ENCODE data around the gene ELF2.
"Not testable (repeated sequence)": the region's sequence is repeated elsewhere in the genome, so short reads cannot be mapped to it uniquely, and the experiment has no call there.

Gene ELF2

GRCh38 chr4:139177049-139177868 is at the start of gene ELF2:
TSS of gene ELF2 (minus strand) at chr4:139177218. CDS start at chr4:139137701, 39,517 bp downstream.
- DNase-seq = peak; percentile 92

- DNase-seq = no peak
Measured at GRCh38 chr4:139223682-139224317, 46.8 kb upstream of the ELF2 start.

- no peak for DNase-seq
Measured at GRCh38 chr4:139222215-139222614, 45.2 kb upstream of the ELF2 start.

DNA sequence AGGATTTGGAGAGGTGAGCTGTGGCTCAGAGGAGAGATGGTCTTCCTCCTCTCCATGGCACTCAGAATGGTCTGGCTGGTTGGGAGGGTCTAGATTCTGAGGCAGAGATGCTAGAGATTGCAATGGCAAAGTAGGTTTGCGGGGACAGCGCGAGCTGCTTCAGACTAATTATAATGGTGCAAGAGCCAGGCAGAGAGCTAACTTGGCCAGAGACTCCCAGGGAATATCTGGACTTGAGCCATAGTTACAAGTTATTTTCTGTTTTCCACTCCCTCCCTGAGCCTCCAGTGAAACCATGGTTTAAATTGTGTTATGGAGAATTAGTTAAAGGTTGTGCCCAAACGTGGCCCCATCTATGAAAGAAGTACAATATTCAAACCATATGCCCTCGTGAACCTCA is 44.7 kb upstream of the ELF2 start:
- DNase-seq = no peak

DNA sequence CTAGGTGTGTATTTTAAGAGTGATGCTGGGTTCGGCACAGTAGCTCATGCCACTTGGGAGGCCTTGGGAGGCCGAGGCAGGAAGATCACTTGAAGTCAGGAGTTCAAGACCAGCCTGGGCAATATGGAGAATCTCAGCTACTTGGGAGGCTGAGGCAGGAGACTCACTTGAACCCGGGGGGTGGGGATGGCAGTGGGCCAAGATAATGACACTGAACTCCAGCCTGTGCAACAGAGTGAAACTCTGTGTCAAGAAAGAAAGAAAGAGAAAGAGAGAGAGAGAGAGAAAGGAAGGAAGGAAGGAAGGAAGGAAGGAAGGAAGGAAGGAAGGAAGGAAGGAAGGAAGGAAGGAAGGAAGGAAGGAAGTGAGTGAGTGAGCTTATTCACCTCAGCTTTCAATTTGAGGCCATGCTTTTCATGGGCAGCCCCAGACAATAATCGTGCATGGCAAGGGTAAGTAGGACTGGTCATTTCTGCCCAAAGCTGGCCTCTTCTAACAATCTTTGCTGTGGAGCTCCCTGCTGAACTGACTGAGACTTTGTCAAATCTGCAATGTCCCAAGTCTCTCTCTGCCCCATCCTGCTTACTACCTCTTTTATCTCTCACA is 42.5 kb upstream of the ELF2 start:
- no peak for DNase-seq

DNA sequence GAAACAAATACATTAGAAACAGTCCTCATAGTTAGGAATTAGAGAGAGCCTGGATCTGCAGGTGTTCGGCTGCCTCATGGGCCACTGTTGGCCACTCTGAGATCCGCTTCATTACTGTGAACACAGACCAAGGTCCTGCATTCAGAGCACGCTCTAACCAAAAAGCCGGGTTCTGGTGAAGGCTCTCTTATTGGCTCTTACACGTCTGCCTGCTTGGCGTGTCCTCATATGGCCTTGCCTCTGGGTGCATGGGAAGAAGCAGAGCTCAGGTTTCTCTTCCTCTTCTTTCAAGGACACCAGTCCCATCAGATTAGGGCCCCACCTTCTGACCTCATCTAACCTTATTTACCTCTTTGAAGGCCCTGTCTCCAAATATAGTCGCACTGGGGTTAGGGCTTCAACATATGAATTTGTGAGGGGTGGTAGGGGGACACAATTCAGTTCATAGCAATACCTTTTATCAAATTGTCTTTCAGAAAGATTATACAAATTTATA is 37.1 kb upstream of the ELF2 start:
- DNase-seq = peak; percentile 75

- DNase-seq = not testable (repeated sequence)
Measured at GRCh38 chr4:139213633-139214032, 36.6 kb upstream of the ELF2 start.

DNA sequence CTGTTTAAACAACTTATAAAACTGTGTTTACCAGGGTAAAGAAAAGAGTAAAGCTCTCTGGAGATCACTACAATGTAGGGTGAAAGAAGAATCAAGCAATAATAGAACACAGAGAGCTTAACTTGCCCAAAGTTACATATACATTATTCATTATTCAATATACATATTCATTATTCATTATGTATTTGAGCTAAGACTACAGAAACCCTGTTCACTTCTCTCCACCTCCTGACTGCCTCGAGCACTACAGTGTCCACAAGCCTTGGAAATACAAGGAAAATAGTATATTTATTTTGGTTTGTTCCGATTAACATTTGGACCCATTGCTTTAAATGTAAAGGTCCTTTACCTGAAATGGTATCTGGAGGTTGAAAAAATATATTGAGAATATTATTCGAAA is 35.9 kb upstream of the ELF2 start:
- no peak for DNase-seq

DNA sequence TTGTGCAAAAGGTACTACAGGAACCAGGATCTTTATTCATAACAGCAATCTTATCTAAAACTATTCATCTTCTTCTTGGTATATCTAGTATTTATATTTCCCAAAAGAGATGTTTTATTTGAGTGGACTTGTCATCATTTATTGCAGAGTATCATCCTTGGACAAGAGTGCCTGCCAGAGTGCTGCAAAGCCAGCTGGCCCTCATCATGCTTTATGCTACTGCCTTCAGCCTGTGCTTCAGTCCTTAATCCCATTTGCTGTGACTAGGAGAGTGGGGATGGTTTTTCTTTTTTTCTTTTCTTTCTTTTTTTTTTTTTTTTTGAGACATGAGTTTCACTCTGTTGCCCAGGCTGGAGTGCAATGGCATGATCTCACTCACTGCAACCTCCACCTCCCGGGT is 33.5 kb upstream of the ELF2 start:
- peak; percentile 36 for DNase-seq

GRCh38 chr4:139209470-139210063 is 32.5 kb upstream of the ELF2 start:
- no peak for DNase-seq

- DNase-seq = no peak
Measured at GRCh38 chr4:139208404-139208945, 31.5 kb upstream of the ELF2 start.

- DNase-seq = no peak
Measured at GRCh38 chr4:139207873-139208403, 30.9 kb upstream of the ELF2 start.

GRCh38 chr4:139207247-139207646 is 30.2 kb upstream of the ELF2 start:
- DNase-seq = no peak

GRCh38 chr4:139202991-139203390 is 26.0 kb upstream of the ELF2 start:
- no peak for DNase-seq

DNA sequence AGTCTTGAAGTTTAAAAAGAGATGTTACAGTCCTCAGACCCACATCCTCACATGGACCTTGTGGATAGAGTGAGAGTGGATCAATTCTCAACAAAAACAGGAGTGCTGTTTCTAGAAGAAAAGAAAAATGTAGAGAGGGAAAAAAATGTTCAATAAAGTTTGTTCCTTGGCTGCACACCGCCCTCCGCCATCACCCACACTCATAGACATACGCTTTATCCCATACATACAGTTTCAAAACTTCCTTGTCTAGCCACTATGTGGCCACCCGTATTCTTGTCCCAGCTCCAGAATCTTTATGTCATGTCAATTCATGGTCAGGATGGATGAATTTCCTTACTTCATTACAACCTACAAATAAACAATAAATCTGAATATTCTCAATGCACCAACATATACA is 23.5 kb upstream of the ELF2 start:
- no peak for DNase-seq

DNA sequence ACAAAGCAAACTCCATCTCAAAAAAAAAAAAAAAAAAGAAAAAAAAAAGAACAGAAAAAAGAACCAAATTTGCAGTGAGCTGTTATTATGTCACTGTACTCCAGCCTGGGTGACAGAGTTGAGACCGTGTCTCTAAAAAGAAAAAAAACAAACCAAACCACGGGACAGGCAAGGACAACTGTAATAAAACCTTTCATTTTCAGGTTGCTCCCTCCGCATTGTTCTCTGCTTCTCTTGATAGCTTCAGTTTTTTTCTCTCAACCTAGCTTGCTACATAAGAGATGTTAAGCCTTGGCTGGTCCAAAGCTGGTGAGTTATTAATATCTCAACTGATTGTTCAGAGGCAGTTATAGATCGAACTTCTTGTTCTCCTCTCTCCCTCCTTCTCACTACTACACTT is 23.1 kb upstream of the ELF2 start:
- DNase-seq = no peak

DNA sequence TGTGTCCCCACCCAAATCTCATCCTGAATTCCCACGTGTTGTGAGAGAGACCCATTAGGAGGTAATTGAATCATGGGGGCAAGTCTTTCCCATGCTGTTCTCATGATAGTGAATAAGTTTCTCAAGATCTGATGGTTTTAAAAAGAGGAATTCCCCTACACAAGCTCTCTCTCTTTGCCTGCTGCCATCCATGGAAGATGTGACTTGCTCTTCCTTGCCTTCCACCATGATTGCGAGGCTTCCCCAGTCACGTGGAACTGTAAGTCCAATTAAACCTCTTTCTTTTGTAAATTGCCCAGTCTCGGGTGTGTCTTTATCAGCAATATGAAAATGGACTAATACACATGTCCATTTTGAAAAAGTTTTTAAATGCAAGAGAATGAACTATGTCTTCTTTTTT is 20.2 kb upstream of the ELF2 start:
- DNase-seq = not testable (repeated sequence)

GRCh38 chr4:139196462-139196861 is 19.4 kb upstream of the ELF2 start:
- no peak for DNase-seq

- DNase-seq = no peak
Measured at GRCh38 chr4:139191373-139191772, 14.4 kb upstream of the ELF2 start.

DNA sequence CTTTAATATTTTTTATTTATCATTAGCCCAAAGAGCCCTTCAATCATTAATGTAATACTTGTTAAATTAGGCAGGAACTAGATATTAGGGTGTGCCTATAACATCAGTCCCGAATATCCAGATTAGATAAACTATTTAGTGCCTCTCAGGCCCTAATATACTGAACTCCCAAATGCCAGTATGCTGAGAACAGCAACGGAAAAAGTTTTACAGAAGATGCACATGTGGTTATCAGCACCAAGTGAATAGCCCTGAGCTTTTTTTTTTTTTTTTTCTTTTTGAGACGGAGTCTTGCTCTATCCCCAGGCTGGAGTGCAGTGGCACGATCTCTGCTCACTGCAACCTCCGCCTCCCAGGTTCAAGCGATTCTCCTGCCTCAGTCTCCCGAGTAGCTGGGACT is 13.0 kb upstream of the ELF2 start:
- no peak for DNase-seq

DNA sequence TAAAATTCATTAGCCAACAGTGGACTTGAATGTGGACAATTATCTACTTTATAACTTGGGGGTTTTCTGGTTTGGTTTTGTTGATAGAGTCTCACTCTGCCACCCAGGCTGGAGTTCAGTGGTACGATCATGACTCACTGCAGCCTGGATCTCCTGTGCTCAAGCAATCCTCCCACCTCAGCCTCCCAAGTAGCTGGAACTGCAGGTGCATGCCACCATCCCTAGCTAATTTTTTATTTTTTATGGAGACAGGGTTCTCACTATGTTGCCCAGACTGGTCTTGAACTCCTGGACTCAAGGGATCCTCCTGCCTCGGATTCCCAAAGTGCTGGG is 12.4 kb upstream of the ELF2 start:
- no peak for DNase-seq

- no peak for DNase-seq
Measured at GRCh38 chr4:139188648-139189416, 11.8 kb upstream of the ELF2 start.

Measured in NCI-H82 (cell line).